Adrenal gland (tissue), 5 donors: ENCODE data around the gene FDPS.

Experiments used
- POLR2A ChIP-seq, 2 donors: fragments of 450-650 bp; IDR thresholded peaks; one replicate each; pipeline ENCODE4 v1.6.1; 2017; ENCODE audit warnings: antibody characterized with exemption in 2 of 2, mild to moderate bottlenecking in 2 of 2, moderate library complexity in 1 of 2
- TF ChIP-seq, protein P1 (sequence below), 6 experiments: fragments of 450-650 bp in 4 of 6; fragments of 200-600 bp in 2 of 6; sonication (generic) in 1 of 6; IDR thresholded peaks; 1 replicate in 5 of 6; 2 replicates in 1 of 6; pipeline versions ENCODE4 v1.5.1 to v1.8.0; 2016 to 2021; ENCODE audit warnings: antibody characterized with exemption in 6 of 6, mild to moderate bottlenecking in 2 of 6, moderate library complexity in 1 of 6
- donor health status: DM: no; HTN: no; CAD: no.

DNA sequence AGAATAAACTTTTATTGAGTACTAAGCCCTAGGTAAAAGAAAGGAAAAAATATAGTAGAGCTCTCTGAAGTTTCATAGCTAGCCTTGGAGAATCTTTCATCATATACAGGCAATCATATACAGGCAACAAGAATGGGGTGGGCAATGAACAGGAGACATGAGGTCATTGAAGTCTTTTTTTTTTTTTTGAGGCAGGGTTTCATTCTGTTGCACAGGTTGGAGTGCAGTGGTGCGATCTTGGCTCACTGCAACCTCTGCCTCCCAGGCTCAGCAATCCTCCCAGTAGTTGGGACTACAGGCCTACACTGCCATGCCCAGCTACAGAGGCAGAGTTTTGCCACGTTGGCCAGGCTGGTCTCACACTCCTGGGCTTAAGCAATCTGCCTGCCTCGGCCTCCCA lies 34.2 kb downstream of the FDPS start:
- TF ChIP-seq POLR2A (IDR thresholded peaks at IDR 0.05), result no peak
- TF ChIP-seq, protein P1, sequence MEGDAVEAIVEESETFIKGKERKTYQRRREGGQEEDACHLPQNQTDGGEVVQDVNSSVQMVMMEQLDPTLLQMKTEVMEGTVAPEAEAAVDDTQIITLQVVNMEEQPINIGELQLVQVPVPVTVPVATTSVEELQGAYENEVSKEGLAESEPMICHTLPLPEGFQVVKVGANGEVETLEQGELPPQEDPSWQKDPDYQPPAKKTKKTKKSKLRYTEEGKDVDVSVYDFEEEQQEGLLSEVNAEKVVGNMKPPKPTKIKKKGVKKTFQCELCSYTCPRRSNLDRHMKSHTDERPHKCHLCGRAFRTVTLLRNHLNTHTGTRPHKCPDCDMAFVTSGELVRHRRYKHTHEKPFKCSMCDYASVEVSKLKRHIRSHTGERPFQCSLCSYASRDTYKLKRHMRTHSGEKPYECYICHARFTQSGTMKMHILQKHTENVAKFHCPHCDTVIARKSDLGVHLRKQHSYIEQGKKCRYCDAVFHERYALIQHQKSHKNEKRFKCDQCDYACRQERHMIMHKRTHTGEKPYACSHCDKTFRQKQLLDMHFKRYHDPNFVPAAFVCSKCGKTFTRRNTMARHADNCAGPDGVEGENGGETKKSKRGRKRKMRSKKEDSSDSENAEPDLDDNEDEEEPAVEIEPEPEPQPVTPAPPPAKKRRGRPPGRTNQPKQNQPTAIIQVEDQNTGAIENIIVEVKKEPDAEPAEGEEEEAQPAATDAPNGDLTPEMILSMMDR (IDR thresholded peaks at IDR 0.05), result no peak
